ENCODE measurements around the gene CNTNAP3B. TPM values are rescaled to one million over a fixed set of nuclear protein-coding genes. Genes with fewer than 3 reads are reported as not detected.
"Not testable (repeated sequence)": the region's sequence is repeated elsewhere in the genome, so short reads cannot be mapped to it uniquely, and the experiment has no call there.

CNTNAP3B gene
- total RNA-seq, 4 donors from 2014 or later: 6.4 to 23.4 (median 19.2) TPM

DNA sequence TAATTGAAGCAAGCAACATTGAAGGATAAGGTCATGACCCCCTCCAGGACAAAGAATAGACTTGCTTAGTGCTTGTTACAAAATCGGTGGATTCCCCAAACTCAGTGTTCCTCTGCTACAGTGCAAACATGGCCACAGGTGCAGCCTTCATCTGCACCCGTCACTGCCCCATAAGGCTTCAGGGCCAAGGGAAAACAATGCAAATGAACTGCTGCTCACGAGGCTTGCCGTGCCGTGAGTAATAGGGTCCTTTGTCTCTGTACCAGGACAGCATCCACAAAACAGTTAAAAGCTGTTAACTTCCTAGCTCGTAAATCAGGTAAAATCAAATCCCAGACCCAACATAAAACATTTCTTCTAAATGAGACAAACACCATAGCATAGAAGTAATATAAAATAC lies 226.5 kb downstream of the CNTNAP3B start:
- intact Hi-C loops (cut with DNase I; ENCODE audit: low total_unique reads): not testable (repeated sequence)

DNA sequence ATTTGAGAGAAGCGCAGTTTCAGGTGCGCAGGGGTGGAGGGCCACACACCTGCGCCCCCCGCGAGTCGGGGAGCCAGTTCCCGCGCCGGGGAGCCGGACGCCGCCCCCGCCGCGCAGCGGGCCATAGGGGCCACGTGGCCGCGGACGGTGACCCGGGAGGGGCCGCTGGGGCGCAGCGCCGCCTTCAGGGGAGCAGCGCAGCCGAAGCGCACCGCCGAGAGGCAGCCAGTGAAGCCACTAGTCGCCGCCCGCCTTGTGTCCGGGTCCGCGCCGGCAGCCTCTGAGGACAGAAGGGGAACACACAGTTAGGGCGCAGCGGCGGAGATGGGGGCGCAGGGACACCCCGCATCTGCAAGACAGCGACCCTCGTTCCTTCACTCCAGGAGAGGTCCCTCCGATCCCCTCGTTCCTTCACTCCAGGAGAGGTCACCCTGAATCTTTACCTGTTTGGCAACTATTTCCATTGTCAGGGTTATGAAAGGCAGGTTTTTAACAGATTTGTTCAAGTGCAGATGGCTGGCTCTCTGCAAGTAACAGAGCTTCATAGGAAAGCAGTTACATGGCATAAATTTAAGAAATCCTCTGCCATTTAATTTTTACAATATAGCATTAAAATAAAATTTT lies 230.4 kb downstream of the CNTNAP3B start:
- DNase-seq (ENCODE audit: low spot score in 2 of 2); intact Hi-C loops (cut with DNase I; ENCODE audit: low total_unique reads); H3K4me3 ChIP-seq (ENCODE audit: low read depth, poor library complexity, severe bottlenecking): not testable (repeated sequence)
- WGBS, 2 donors: no CpG with 5 or more reads among the region's 46 CpGs

More for the DNA sequence above, 226.5 kb downstream of the CNTNAP3B start:
- not testable (repeated sequence) for DNase-seq (ENCODE audit: low spot score in 2 of 2); H3K4me3 ChIP-seq (ENCODE audit: low read depth, poor library complexity, severe bottlenecking)
- WGBS, 2 donors: no CpG with 5 or more reads among the region's 6 CpGs

- DNase-seq (ENCODE audit: low spot score in 2 of 2); H3K4me3 ChIP-seq (ENCODE audit: low read depth, poor library complexity, severe bottlenecking); intact Hi-C loops (cut with DNase I; ENCODE audit: low total_unique reads): not testable (repeated sequence)
- WGBS, 2 donors: no CpG with 5 or more reads among the region's 5 CpGs
Measured at GRCh38 chr9:41874557-41874956, 254.7 kb downstream of the CNTNAP3B start.

- DNase-seq (ENCODE audit: low spot score in 2 of 2); intact Hi-C loops (cut with DNase I; ENCODE audit: low total_unique reads); H3K4me3 ChIP-seq (ENCODE audit: low read depth, poor library complexity, severe bottlenecking): not testable (repeated sequence)
- no CpG with 5 or more reads among the region's 2 CpGs for WGBS, 2 donors
Measured at GRCh38 chr9:41855422-41855821, 273.8 kb downstream of the CNTNAP3B start.

DNA sequence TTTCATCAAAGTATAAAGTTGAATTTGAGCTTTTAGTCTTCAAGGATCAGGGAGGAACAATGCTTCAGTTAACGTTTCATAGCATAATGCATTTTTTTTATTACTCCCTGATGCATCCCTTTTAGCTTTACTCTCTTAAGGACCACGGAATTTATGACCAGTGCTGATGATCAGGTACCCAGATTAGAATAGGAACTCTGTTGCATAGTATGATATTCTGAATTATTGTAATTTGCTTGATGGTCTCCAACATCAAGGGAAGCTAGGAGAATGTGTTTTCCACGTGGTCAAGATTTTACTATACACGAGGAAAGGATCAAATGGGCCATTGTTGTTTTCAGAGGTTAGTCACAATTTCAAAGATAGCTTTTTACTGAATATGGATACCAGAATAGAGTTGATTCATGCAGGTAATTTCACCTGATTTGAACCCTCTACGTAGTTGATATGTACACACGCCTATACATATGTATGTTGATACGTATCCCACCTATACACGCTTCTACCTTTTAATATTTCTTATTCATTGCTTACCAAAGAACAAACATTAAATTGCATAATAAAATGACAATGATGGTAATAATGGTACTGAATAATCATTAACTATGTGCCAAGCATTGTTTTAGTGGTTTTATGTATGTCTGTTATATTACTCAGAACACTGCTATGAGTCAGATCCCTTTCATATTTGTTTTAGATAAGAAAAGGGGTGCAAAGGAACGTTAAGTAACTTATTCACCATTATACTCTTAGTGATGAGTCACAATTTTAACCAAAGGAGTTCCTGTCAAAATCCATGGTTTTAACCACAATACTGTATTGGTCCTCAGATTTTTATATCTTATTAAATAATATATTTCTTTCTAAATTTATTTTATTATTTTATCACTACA lies 277.1 kb downstream of the CNTNAP3B start:
- WGBS, 2 donors: no CpG with 5 or more reads among the region's 9 CpGs
- intact Hi-C loops (cut with DNase I; ENCODE audit: low total_unique reads); DNase-seq (ENCODE audit: low spot score in 2 of 2); H3K4me3 ChIP-seq (ENCODE audit: low read depth, poor library complexity, severe bottlenecking): not testable (repeated sequence)

GRCh38 chr9:41847829-41848228 lies 281.4 kb downstream of the CNTNAP3B start:
- WGBS, 2 donors: no CpG with 5 or more reads among the region's 7 CpGs
- H3K4me3 ChIP-seq (ENCODE audit: low read depth, poor library complexity, severe bottlenecking); intact Hi-C loops (cut with DNase I; ENCODE audit: low total_unique reads); DNase-seq (ENCODE audit: low spot score in 2 of 2): not testable (repeated sequence)

Other genes starting within 250 kb of the CNTNAP3B start
- not detected for gene SPATA31A6, start 54.2 kb upstream of the CNTNAP3B start, total RNA-seq